A673 (cell line): ENCODE results near the gene QSOX2.

Experiments
- CTCF ChIP-seq: fragments of 300-800, 200-600 bp; sonication (generic); conservative IDR thresholded peaks from 2 replicates; pipeline ENCODE4 v1.5.1; 2017; ENCODE audit warnings: low read depth, mild to moderate bottlenecking, antibody characterized with exemption, low read length, moderate library complexity, mixed read lengths
- EZH2 ChIP-seq: fragments of 200-600 bp; sonication (generic); IDR thresholded peaks from 2 replicates; pipeline ENCODE4 v1.6.1; 2017; ENCODE audit warnings: borderline replicate concordance, low read depth, mild to moderate bottlenecking, mixed read lengths, antibody characterized with exemption, low read length; ENCODE audit not compliant: poor library complexity, severe bottlenecking

GRCh38 chr9:136283291-136284235 lies 38.0 kb upstream of the QSOX2 start:
- peak; percentile 92 for TF ChIP-seq CTCF
- TF ChIP-seq EZH2: no peak
